Transverse colon (tissue), 4 donors: ENCODE measurements around the gene PHLDB2.

Experiments
- CTCF ChIP-seq, 5 experiments: fragments of 200-600 bp in 3 of 5; fragments of 450-650 bp in 2 of 5; sonication (generic) in 3 of 5; IDR thresholded peaks; 1 replicate in 2 of 5; 2 replicates in 3 of 5; pipeline ENCODE4 v1.5.1; 2016 to 2017; ENCODE audit warnings: antibody characterized with exemption in 5 of 5, inconsistent platforms in 3 of 5, mild to moderate bottlenecking in 2 of 5, moderate library complexity in 1 of 5
- POLR2A ChIP-seq: fragments of 450-650 bp; IDR thresholded peaks from one replicate; pipeline ENCODE4 v1.6.1; 2016; ENCODE audit warnings: antibody characterized with exemption, mild to moderate bottlenecking, moderate library complexity
- POLR2AphosphoS5 ChIP-seq, 3 donors: sonication (generic); formaldehyde crosslinking; IDR thresholded peaks; one replicate each; pipeline ENCODE4 v1.6.1; 2016; ENCODE audit warnings: antibody characterized with exemption in 3 of 3

GRCh38 chr3:111965484-111965883, 106.4 kb downstream of the PHLDB2 start:
- TF ChIP-seq CTCF (IDR thresholded peaks at IDR 0.05) (no peak), POLR2A (no peak), POLR2AphosphoS5 (IDR thresholded peaks at IDR 0.05) (no peak)
